ENCODE data around the gene GSPT2.
"Not testable (repeated sequence)": the region's sequence is repeated elsewhere in the genome, so short reads cannot be mapped to it uniquely, and the experiment has no call there.

Gene GSPT2

DNA sequence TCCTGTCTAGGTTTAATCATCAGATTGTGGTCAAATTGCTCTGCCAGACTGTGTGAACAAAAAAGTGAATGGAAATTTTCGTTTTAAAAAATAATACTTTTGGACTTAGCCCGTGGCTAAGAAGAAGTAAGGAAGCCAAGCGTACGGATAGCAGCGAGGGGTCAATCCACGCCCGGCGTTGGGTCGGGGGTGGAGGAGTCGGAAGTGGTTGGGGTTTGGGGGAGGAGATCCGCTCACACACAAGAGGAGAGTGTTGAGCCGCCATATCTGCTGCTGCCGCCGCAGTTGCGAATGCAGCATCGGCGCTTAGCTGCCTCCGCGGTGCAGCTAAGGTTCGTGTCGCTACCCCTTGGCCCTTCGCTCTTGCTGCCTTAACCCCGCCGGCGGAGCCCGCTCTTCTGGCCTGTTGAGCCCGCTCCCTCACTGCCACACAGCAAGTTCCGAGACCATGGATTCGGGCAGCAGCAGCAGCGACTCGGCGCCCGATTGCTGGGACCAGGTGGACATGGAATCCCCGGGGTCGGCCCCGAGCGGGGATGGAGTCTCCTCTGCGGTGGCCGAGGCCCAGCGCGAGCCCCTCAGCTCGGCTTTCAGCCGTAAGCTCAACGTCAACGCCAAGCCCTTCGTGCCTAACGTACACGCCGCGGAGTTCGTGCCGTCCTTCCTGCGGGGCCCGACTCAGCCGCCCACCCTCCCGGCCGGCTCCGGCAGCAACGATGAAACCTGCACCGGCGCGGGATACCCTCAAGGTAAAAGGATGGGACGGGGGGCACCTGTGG, at the start of gene GSPT2:
GSPT2 (plus strand) TSS at position 264 of the 779 bp plus-strand sequence; CDS start at position 449, 185 bp downstream.
- peak; percentile 28 to 37 for DNase-seq (ENCODE audit: low read depth in 2 of 2)

DNA sequence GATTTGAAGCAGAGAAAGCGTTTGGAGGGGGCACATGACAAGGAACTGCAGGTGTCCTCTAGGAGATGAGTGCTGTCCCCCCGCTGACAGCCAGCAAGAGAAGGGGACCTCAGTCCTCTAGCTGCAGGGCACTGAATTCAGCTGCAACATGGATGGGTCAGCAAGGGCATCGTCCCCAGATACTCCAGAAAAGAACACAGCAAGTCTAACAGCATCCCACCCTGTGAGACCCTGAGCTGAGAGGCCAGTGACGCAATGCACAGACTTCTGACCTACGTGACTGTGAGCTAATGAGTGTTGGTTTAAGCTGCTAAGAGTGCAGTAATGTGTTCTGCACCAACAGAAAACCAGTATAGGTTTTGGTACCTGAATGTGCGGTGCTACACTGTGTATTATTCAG, 49.0 kb upstream of the GSPT2 start:
- no peak for DNase-seq (ENCODE audit: low read depth in 2 of 2)

DNA sequence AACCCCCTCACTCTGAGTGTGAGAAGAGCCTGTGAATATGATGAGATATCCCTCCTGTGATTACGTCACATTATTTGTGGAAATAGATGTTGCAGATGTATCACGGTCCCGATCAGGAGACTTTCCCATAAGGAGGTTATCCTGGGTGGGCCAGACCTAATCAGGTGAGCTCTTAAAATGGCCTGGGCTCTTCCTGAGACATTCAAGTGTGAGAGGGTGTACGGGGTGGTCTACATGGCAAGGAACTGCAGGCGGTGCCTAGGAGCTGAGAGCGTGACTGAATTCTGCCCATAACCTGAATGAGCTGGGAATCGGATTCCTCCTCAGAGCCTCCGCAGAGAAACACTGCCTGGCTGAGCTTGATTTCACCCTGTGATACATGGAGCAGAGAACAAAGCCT, 45.8 kb upstream of the GSPT2 start:
- DNase-seq (ENCODE audit: low read depth in 2 of 2) = no peak

DNA sequence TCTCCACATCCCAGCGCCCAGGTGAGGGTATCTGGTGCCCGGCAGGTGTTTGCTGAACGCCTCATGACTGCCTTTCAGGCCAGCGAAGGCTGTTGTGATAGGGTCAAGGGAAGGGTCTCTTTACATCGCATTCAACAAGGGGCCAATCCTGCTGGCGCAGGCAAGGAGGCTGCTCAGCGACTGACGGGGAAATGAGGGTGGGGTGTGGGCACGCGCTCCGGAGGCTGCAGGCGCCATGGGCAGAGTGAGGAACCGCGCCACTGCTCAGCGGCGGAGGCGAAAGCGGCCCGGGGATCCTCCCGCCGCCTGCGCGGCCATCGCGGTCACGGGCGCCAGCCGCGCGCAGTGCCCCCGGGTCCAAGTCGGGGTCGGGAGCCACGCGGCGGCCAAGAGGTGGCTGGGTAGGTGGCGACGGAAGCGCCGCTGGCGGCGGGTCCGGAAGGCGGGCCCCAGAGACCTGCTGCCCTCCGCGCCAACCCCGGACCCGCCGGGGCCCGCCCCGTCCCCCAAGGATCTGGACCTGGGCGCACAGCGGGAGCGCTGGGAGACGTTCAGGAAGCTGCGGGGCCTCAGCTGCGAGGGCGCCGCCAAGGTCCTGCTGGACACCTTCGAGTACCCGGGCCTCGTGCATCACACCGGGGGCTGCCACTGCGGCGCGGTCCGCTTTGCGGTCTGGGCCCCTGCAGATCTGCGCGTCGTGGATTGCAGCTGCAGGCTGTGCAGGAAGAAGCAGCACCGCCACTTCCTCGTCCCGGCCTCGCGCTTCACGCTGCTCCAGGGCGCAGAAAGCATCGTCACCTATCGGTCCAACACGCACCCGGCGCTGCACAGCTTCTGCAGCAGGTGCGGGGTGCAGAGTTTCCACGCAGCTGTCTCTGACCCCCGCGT, 32.7 kb upstream of the GSPT2 start, which contains the start of gene CENPVL1:
CENPVL1 (plus strand) TSS at position 236 of the 888 bp plus-strand sequence; CDS start at position 236, 0 bp downstream.
- not testable (repeated sequence) for DNase-seq (ENCODE audit: low read depth in 2 of 2)

DNA sequence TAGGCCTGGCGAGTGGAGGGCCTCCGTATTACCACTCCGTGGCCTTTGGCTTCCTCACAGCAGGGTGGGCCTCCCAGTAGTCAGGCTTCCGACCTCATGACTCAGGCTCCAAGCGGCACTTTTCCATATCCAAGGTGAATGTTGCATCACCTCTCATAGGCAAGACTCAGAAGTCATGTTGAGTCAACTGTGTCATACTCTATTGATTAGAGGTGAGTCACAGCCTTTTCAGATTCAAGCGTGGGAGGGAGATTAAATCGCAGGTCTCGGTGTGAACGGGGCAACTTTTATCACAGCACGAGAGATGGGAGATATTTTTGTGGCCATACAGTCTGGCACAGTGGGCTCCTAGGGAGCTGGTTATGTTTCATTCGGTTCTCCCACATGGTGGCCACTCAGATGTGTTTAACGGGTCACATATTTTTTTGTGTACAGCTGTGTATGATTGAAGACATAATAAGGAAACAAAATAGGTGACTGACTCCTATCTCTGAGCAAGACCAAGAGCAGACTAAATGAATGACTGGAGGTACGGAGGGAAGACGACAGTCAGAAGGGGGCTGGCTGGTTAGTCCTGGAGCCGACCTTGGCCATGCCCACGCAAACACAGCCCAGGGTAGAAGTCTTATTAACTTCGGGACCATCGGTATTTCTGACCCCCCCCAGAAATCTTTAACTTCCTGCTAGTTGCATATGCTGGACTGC, 30.1 kb upstream of the GSPT2 start:
- DNase-seq (ENCODE audit: low read depth in 2 of 2) = not testable (repeated sequence)

DNA sequence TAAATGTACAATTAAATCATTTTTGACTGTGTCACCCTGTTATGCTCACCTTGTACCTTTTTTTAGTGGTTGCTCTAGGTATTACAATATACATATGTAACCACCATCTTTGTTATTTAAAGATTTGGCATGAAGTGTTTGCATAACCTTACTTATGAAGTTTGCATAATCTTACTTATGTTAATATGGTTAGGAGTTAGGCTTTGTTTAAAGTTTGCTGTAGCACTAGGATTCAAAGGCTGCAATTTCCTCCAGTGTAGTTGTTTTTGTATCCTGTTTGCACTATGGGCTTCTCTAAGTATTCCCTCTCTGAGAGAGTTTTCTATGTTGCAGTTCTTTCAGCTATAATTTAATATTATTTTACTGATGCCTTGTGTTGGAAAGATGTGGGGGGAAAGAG, 15.0 kb upstream of the GSPT2 start:
- DNase-seq (ENCODE audit: low read depth in 2 of 2) = no peak

DNA sequence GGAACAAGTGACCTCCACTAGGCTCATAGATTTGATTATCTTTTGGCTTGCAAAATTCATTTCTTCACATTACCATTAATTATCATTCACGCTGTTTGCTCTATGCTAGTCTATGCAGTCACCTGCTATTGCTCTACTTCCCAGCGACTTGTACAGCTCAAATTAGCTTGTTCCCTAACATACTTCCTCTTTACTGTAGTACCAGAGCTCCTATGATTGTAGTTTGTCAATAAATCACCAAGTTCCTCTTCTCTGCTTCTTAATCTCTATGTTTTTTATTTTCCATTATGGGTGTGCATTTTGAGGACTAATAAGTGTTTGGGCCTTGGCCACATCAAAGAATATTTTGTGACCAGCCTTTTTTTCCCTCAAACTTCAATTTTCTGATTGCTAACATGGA, 6.2 kb upstream of the GSPT2 start:
- no peak for DNase-seq (ENCODE audit: low read depth in 2 of 2)

DNA sequence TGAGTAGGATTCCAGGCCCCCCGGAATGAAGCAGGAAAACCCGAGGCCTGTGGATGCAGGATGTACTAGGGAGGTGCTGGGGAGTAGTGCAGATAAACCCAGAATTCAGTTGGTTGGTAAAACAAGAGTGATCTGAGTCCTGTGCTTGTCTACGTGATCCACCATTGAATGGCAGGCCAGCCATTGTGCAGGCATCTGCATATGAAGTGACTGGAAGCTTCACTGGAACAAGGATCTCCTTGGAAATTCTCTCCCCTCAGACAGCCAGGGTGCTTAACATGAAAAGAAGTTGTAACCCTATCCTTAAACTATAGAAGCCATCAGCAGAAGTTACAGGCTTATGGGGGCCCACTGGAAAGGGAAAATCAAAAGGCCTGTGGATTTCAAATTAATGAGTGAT, 656 bp upstream of the GSPT2 start:
- DNase-seq (ENCODE audit: low read depth in 2 of 2) = no peak

DNA sequence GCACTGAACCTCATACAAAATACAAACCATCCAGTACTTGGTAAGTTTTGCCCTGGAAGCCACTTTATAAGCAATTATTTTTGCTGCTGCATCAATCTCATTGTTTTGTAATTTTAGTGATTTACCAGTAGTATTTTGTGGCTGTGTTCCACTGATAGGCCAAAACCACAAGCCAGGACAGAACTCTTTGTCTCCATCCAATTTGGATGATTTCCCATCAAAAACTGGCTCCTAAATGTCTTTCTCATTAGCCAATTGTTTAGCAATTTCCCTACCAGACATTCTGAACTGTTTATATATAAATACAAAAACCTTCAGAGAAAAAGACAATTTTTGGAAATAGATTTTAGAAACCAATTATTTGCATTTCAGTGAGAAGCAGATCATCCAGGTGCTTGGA, 4.4 kb downstream of the GSPT2 start:
- no peak for DNase-seq (ENCODE audit: low read depth in 2 of 2)

DNA sequence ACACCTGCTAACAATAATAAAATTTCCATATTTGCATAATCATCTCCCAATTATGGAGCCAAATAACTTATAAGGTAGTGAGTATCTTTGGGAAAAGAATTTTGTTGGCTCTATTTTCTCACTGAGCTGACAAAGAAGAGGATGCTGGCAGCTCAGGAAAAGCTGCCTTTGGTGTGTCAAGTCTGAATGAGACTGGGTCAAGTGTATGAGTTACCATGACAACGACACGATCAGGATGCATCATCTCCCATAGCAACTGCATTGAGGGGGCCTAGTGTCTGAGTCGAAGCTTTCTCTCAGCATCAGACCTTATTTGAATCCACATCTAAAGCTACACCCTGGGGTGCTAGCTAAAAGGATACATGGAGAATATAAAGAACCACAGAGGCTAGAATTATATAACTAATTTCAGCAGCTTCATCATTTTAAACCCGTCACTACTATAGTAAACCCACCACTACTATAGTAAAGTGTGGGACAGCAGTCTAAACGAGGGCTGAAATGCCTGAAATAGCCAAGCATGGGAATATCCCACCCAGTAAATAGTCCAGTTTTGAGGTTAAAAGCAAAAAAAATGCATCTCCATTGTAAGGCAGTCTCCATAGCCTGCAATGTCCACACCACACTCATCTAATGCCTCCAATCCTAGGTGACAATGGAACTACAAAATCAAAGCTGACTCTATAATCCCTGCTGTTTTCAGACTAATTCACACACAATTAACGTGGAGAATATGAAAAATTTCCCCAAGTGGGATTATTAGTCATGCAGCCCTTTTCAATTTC, 16.0 kb downstream of the GSPT2 start:
- DNase-seq (ENCODE audit: low read depth in 2 of 2) = no peak

DNA sequence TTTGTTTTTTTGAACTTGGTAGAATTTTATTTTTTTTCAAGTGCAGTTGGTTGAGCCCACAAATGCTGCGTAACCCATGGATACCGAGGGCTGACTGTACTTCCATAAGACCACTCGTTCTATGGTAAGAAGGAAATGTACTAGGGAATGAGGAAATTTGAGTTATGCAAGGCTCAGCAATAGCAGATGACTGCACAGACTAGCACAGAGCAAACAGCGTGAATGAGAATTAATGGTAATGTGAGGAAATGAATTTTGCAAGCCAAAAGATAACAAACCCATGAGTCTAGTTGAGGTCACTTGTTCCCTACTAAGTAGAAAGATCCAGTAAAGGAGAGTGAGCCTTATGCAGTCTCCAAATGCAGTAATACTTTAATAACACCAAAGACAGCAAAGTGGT, 17.4 kb downstream of the GSPT2 start:
- no peak for DNase-seq (ENCODE audit: low read depth in 2 of 2)

DNA sequence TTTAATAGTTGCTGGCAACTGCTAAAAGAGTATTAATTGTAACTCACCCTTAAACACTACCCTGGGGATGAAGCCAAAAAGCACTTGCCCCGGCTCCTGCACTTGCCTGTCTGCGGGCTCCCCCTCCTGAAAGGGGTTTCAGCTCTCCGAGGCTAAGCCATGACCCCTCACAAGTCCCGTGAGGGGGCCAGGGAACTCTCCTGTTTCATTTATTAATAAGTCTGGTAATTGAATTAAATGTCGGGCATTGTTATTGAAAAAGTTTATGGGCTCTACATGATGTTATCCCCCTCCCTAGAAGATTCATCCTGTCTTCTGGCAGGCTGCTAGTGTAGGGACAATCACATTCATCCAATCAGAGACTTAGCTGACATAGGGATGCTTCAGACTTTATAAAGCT, 23.3 kb downstream of the GSPT2 start:
- no peak for DNase-seq (ENCODE audit: low read depth in 2 of 2)

DNA sequence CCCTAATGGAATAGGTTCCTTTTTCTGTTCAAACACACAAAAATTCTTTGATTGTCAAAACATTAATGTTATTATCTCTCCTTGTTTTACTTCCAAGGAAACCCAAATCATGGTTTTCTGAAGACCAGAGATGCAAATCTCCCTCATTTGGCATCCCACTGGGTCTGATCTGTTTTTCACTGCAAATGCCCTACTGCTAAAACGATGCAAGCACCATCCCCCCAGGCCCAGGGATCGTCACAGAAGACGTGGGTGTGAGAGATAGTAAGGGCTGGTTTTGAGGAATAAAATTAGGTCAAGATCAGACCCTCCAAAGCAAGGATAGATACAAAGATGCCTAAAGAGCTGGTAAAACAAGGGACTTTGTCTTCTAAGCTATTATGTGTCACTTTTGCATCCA, 33.6 kb downstream of the GSPT2 start:
- DNase-seq (ENCODE audit: low read depth in 2 of 2) = no peak

DNA sequence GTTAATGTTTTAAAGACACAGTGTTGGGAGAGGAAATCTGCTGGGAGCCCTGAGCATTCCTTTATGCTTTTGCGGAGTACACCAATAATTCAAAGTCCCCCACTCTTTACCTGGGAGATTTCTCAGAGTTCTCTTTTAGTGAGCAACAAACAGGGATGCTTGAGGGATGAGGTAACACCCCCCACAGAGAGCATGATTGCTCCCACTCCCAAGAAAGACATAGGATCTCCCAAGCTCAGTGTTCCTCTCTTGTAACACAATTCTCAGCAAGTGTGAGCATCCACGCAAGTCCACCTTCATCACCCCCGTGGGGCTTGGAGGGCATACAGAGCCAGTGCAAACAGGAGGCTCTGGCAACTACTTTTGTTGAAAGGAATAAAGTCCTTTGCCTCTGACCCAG, 36.1 kb downstream of the GSPT2 start:
- no peak for DNase-seq (ENCODE audit: low read depth in 2 of 2)

DNA sequence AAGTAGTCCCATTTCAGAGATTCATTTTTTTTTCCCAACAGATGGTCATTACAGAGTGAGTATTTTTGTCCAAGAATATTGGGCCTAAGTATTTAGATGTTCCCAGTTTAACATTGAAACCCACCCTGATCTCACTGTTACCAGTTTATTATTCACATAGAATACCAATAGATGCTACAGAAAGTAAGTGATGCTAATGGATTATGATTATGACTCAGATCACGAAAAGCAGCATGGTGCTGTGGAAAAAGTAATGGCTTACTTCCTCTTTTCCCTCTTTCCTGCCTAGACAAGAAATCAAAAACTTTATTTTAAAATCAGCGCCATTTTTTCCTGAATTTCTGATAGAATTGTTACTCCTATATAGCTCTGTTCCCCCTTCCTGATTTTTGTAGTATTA, 51.9 kb downstream of the GSPT2 start:
- DNase-seq (ENCODE audit: low read depth in 2 of 2) = no peak
